GM21390 (cell line): ENCODE measurements around the gene CPLX1.
"Not testable (repeated sequence)": the region's sequence is repeated elsewhere in the genome, so short reads cannot be mapped to it uniquely, and the experiment has no call there.

Source experiments
- ATAC-seq: cut with Tn5 transposase; IDR thresholded peaks from one replicate; pipeline ENCODE4 v1.9.1; 2021; ENCODE audit not compliant: unreplicated experiment

CPLX1 gene

DNA sequence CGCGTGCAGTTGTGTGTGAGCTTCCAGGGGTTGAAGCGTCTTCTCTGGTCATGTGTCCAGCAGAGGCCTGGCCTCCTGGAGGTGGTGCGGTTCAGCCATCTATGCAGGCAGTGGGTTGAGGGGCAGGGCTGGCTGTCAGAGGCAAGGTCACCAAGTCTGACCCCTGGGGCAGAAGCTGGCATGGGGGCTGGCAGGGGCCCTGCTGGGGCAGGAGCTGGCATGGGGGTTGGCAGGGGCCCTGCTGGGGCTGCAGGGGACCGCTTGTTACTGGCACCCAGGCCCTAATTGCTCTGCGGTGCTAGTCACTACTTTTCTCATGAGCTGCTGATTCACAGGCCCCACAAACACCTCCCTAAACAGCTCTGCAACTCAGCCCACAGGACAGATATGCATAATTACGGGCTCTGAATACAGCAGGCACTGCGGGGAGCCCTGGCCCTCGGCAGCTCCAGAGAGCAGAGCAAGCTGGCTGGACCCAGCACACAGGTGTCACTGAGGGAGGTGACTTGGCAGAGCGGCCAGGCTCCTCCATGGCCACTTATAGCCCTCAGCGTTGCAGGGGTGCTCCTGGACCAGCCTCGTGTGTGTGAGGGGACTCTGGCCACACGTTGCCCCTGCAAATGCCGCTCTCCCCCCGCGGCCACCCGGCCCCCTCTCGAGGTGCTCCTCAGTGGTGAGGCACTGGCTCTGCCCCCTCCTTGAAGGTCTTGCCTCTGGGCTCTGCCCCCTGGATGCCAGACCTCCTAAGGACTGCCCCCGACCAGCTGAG, 32.7 kb downstream of the CPLX1 start:
- no peak for ATAC-seq

DNA sequence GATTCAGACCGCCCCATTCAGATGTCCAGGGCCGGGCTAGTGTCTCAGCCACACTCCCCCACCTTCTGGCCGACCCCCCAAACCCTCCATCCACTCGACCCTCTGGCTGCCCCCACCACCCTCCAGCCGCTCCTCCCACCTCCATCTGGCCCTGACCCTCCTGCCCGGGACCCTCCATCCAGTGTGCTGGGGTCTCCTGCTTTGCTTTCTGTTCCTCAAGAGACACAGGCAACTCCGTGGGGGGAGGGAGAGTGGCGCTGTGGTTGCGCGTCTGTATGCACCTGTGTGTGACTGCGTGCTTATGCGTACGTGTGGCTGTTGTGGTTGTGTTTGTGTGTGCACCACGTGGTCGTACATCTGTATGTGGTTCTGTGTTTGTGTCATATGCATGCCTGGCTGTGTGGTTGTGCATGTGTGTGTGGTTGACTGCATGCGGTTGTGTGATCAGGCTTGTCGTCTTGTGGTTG, 33.3 kb downstream of the CPLX1 start:
- no peak for ATAC-seq

DNA sequence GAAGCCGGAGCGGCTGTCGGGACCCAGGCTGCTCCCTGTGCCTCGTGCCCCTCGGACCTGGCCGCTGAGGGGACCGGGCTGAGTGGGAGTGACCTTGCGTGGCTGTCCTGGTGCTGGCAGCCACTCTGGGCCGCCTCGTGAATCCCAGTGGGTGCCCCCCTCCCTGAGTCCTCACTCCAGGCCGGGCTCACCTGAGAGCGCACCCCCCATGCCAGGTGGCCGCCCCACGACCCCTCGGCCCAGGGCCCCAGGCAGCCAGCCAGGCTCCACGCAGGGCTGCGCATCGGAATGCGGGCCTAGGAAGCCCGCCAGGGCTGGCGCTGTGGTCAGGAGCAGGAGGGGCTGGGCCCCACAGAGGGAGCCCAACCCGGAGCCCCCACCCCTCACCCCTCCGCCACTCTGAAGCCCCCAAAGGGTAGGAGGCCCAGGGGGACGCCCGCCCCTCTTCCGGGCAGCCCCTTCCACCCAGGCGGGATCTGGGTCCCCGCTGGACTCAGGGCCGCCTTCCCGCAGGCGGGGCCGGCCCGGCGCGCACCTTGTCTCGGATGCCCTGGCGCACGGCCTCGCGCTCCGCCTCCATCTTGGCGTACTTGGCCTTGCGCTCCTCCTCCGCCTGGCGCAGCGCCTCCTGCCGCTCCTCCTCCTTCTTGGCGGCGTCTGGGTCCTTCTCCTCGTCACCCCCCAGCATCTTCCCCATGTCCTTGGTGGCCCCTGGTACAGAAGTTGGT, 33.9 kb downstream of the CPLX1 start:
- ATAC-seq: no peak

DNA sequence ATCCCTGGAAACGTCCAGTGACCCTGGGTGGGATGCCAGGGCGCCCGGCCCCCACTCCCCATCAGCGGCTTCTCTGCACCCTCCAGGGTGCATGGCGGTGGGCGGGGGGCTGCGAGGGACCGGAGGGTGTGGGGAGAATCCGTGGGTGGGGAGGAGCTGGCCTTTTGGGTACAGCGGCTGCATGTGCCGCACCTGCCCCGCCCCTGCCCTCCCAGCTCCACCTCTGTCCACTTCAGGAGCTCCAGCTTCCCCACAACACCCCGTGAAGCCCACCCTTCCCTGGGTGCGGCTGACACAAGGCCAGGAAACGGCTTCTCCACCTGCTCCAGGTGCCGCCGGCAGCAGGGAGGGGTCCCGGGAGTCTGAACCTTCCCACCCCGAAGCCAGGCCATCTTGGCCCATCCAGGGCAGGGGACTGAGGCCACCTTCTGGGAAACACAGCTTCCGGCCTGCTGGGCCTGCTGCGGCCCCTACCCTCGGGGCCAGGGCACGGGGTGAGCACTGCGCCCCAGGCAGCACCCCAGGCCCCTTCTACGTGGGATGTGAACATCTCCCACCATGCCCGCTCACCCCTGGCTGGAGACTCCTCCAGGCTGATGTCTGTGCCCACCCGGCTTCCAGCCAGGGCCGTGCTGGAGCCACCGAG, 34.6 kb downstream of the CPLX1 start:
- no peak for ATAC-seq

DNA sequence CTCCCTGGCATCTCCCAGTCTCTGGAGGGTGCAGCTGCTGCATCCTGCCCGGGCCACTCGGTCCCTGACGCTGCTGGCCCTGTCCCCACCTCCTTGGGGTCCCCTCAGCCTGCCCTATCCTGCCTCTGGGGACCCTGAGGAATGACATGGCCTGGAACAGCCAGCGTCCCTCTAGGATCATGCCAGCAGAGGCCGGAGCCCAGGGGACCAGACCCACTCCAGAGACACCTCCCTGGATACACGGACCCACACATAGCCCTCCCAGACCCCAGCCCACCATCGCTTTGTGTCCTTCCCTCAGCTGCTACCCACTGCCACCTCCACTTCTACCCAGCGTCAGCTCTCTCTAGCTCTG, 35.5 kb downstream of the CPLX1 start:
- no peak for ATAC-seq

DNA sequence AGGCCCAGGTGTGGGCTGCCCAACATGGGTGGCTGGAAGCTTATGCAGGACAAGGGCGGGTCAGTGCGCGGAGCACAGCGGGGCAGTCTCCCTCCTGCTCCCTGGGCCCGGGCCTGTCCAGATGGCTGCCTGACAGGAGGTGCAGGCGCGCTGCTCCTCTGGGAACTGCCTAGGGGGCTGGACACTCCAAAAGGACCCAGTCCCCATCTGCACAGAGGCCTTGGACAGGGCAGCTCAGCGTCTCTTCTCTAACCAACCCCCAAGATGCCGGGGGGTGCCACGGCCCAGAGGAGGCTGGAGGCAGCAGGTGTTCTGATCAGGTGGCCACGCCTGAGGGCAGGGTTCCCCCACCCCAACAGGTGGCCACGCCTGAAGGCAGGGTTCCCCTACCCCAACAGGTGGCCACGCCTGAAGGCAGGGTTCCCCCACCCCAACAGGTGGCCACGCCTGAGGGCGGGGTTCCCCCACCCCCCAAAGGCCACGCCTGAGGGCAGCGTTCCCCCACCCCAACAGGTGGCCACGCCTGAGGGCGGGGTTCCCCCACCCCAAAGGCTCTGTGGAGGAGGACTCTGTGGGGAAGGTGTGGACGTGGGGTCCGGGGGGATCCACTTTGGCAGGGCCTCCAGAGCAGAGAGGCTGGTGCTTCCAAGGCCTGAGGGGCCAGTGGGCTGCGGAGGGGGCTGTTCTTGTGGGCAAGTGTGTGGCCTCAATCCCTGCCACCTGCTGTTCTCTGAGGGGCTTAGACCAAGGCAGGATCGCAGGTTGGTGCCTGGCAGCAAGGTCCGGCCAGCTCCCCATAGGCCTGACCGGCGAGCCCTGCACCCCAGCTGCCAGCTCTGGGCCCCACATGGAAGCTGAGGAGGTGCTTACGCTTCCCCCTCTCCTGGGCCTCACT, 36.1 kb downstream of the CPLX1 start:
- ATAC-seq: no peak

DNA sequence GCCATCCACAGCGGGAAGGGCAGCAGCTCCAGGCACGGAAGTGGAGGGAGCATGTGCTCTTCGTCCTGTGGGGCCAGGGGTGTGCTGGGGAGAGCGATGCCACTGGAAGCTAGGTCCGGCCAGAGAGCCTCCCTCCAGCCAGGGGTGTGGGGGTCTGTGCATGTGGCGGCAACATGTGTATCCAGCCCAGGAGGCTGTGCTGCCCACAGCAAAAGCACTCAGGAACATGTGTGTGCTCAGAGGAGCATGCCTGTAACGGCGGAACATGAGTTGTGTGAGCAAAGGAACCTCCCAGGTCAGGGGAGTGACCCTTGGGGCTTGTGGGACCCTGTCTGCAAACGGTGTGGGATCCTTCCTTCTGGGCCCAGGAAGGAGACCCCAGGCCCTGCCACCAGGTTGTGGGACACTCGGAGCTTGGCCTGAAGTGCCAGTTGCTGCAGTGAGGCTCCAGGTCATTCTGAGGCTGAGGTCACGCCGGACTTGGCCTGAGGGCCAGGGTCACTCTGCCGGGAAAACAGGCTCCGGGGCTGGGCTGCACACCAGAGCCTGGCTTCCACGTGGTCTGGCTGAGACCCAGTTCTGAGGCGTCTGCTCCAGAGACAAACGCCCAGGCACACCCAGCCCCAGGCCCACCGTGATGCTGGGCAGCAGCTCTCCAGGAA, 37.2 kb downstream of the CPLX1 start:
- no peak for ATAC-seq

DNA sequence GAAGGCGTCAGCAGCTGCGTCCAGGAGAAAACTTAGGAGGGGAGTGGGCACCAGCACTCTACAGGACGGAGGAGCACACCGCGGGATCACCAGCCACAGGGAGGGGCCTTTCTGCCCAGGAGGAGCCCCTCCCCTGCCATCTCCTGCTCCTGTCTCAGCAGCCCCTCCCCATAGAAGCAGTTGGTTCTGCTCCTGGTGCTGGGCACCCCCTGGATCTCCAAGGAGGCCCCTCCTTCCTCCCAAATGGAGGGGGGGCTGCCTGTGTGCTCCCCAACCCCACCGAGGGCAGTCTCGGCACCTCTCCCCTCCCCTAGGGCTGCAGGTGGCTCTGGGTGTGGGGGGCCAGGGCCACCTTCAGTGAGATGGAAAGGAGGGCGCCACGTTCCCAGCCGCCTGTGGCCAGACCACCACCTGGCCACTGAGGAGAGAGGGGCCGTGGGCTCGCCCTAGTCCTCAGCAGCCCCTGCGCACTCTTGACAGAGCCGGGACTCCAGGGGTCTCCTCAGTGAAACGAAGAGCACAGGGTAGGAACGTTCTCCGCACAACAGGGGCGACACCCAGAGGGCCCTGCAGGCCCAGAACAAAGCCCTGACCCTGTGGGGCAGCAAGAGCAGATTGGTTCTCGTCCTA, 37.8 kb downstream of the CPLX1 start:
- ATAC-seq: no peak

DNA sequence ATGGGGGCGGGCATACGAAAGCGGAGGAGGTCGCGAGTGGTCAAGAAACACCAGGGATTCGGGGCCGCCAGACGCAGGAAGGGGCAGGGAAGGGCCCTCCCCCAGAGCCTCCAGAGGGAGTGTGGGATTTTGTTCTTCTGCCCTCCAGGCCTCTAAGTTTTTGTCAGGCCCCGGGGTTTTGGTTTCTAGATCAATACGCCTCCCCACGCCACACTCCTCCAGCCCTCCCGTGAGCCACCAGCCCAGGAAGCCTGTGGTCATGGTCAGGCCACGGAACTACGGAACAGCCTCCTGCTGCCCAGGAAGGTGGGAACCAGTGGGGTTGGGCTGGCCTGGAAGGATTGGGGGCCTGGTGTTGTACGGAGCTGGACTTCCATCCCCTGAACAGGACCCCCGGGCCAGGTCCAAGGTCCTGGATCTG, 38.4 kb downstream of the CPLX1 start:
- no peak for ATAC-seq

DNA sequence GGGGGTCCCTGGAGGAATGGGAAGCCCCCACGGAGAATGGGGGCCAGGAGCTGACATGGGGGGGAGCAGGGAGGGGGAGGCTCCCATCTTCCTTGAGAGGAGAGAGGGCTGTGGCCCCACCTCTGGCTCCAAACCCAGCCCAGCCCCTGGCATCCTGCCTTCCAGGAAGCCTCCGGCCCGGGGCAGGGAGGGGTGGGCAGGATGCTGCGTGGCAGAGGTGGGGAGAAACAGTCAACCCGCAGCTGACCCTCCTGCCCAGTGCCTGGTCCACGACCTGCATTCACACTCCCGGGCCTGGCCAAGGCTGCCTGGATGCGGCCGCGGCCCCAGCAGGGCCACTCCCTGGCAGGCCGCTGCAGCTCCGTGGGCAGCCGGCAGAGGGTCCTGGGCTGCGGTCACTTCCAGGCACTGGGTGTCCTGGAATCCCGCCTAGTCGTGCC, 39.0 kb downstream of the CPLX1 start:
- no peak for ATAC-seq

DNA sequence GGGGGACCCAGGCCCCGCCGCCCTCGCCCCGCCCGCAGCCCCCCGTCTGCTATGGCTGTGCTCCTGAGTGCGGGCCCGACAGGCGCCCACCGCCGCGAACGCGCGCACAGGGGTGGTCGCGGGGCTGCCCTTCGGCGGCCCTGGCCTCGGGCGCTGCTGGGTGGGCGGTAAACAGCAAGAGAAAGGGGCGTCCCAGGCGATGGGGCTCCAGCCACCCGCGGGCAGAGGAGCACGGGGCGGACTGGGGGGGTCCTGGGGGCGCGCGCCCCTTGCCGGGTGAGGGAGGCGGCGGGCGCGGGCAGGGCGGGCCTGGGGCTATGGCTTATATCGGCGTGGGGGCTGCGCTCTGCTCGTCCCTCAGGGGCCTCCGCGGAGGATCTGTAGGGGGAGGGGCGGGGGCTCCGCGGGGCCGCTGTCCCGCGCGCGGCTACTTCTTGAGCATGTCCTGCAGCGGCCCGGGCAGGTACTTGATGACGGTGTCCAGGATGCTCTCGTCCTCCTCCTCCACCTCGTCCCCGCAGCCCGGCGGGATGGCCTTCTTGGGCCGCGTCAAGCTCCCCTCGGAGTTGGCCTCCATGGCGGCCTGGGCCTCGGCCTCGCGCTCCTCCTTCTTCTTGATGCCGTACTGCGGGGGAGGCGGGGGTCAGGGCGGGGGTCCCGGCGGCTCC, 39.7 kb downstream of the CPLX1 start:
- ATAC-seq: no peak

DNA sequence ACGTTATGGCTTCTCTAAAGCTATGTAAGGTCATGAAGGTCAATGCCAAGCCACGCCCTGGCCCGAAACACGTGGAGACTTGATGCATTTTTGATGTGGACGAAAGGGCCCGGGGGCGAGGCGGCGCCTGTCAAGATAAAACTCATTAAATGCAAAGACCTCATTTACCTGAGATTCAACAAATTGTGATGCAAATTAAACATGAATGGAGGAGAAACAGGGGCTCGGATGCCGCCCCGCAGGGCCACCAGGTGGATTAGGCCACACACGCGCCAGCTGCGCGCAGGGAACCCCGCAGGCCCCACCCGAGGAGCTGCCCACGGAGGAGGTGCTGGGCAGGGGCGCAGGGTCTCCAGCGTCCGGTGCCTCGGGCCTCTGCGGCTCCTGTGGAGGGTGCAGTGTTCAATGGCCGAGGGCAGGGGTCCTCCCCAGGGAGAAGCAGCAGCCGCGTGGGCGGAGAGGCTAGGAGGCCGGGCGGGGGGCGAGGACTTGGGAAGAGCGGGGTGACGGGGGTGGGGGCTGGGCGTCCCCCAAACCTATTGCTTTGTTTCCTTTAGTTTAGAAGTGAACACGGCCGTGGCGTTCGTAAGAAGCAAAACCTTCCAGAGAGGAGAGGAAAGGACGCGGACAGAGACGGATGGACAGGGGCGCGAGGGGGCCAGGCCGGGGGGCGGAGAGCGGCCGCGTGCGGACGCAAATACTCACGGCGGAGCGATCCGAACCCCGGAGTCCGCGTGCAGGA, 40.4 kb downstream of the CPLX1 start:
- no peak for ATAC-seq

DNA sequence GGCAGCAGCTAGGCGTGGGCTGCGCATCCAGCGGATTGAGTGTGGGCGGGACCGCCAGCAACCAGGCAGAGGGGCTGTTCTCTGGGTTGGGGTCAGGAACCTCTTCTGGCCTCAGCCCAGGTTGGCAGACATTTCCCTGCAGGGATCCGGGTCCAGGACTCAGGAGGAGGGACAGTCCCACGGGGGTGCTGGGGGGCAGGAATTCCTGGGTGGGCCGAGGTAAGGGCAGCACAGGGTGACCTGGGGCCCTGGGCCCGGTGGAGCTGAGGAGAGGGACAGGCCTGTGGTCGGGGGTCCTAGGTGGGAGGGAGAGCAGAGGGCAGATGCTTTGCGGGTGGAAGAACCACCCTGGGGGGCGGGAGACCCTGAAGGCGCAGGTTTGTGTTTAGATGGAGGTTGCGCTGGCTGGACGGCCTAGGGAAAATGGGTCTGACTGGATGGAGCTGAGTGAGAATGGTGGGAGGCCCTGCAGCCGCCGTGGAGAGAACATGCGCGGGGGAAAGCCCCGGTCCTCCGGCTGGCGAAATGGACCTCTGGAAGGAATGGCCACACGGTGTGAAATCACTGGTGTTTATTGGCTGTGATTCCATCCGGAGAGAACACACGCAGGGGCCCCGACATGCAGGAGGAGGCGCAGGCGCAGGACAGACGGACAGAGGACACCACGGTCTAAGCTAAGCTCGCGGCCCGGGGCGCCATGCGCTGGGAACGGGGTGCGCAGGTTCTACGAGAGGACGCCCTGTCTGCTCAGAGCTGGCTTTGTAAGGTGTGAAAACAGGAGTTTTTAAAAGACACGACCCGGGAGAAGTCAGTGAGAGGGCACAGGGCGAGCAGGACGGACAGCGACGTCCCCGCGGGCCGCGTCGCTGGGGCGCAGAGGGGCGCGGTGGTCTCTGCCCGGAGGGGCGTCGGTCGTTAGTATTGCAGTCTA, 41.3 kb downstream of the CPLX1 start:
- ATAC-seq: no peak

DNA sequence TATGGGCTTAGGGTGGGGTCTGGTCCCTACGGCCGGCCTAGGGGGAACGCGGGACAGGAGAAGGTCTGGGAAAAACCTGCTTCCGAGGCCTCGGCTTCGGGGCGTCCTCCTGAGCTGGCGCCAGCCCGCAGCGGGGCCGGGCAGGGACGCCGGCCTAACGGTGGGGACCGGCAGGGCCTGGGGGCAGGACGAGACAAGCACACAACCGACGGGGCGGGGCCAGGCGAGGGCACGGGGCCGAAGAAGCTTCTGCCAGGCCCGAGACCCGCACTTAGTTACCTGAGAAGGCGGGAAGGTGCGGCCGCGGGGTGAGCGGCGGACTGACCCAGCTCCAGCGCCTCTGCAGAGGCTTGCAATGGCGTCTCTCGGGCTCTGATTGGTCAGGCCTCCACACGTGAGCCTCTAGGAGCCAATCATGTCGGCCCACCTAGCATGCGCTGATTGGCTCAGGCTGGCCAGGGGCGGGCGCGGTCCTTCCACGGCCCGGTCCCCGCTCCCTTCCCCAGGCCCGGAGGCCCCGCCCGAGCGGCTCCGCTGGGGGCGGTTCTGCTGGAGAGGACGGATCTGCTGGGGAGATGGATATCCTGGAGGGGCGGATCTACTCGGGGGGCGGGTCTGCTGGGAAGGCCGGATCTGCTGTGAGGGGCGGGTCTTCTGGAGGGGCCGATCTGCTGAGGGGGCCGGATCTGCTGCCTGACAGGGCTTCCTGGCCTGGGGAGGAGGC, 44.3 kb downstream of the CPLX1 start:
- ATAC-seq: peak; percentile 91

DNA sequence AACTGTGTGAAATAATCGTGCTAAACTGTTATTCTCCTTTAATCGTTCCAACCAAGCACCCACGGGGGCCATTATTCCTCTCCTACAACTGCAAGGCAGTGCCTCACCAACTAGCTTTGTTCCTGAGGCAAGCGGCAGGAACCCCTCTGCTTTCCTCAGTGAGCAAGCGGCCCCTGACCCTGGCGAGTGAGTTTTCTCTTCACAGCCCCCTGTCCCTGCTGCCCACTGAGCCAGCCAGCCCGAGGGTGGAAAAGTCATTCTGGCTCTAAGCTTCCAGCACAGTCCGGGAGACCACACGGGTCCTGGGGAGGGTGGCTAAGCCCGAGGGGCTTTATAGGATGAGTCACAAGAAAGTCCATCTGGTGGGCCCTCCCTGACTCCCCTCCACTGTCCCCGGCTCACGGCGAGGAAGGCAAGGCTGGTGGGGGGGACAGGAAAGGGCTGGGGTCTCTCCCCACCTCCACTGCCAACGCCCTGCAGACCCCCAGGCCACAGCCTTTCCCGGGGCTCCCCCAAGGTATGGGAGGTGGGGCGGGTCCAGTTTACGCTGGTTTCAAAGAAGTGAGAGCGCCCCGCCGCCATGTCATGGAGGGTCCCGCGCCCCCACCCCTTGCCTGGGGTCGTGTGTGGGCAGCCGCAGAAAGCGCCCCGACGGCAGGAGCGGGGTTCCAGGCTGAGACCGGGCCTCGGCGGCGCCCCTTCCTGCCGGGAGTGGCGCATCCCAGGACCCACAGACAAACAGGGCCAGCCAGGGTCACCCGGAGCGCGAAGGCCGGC, 45.0 kb downstream of the CPLX1 start:
- ATAC-seq: peak; percentile 2

DNA sequence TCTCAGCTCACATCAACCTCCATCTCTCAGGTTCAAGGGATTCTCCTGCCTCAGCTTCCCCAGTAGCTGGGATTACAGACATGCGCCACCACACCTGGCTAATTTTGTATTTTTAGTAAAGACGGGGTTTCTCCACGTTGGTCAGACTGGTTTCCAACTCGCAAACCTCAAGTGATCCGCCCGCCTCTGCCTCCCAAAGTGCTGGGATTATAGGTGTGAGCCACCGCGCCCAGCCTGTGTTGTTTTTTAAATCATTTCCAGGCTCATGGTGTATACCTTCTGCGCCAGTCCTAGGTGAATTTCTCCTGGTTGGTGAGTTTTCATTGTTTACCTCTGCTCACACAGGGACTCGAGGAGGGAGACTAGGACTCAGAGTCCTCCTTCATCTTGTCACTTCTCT, 45.7 kb downstream of the CPLX1 start:
- not testable (repeated sequence) for ATAC-seq
